GM18508 (cell line): ENCODE data around the gene HDLBP.

Experiments used
- ATAC-seq: cut with Tn5 transposase; IDR thresholded peaks from one replicate; pipeline ENCODE4 v1.9.1; 2021; ENCODE audit warnings: moderate number of reproducible peaks; ENCODE audit not compliant: insufficient read depth, unreplicated experiment

Gene HDLBP

GRCh38 chr2:241217320-241218031 lies 98.0 kb downstream of the HDLBP start:
- ATAC-seq, result no peak

DNA sequence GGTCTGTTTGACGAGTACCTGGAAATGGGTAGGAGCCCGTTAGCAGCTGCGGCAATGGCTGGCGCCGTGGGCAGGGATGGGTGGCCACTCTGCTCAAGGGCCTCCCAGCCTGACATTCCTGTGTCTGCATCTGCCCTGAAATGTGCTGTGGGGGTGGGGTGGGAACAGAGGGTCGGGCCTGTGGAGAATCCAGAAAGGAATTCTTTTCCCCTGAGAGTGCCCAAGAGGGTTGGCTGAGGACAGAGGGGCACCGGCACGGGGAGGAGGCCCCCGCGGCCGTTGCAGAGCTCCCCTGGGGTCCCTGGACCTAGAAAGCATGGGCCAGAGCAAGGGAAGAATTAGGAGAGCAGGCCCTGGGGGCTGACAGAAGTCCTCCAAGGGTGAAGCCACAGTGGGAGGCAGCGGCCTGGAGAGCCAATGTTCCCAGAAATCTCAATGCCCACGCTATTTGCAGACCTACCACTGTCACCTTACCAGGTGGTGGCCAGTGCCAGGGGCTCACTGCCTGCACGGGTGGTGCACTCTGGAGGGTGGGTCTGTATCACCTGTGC lies 99.2 kb downstream of the HDLBP start:
- no peak for ATAC-seq

DNA sequence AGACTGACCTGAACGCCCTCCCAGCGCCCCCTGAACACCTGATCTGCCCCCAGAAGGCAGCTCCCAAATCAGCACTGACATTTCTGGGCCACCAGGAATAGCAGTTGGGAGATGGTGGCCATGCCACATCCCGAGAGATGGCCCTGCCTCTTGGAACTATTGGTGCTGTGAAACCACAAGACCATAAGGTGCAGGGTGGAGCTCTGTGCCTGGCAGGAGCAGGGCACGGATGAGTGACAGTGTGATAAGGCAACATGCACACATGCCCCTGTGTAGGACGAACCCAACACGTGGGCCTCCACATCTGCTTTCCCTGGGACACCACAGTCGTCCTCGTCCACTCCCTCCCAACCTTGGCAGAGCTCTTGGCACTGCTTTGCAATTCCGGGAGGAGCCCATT lies 100.1 kb downstream of the HDLBP start:
- no peak for ATAC-seq

DNA sequence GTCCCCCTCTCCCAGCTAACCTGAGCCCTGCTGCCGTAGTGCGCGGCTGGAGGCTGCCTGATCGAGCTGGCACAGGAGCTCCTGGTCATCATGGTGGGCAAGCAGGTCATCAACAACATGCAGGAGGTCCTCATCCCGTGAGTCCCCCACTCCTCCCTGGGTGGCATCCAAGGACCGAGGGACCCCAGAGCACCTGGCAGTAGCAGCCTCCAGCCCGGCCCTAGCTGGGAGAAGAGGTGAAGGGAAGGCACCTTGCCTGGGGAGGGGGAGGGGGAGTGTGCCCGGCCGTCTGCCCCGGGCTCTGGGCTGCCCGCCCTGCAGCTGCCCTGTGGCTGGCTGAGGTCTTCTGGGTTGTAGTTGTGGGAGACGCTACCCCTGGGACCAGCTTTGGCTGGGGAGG lies 100.7 kb downstream of the HDLBP start:
- no peak for ATAC-seq

DNA sequence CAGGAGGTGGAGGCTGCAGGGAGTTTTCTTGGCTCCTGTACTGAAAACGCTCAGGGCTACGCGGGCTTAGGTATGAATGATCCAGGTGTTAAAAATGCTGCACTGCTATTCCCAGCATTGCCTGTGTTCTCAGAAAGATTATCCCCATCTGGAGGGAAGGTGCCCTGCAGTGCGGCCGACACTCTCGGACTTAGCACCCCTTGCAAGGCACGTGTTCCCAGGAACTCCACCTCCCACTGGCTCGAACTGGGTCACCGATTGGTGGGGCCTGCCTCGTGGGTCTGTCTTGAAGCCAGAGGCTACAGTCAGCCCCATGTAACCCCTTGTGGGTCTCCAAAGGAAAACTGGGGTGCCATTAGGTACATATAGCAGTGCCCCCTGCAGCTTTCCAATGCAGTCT lies 101.3 kb downstream of the HDLBP start:
- no peak for ATAC-seq

GRCh38 chr2:241213567-241213966 lies 101.9 kb downstream of the HDLBP start:
- ATAC-seq, result no peak

- no peak for ATAC-seq
Observed at GRCh38 chr2:241213041-241213440, 102.4 kb downstream of the HDLBP start.

DNA sequence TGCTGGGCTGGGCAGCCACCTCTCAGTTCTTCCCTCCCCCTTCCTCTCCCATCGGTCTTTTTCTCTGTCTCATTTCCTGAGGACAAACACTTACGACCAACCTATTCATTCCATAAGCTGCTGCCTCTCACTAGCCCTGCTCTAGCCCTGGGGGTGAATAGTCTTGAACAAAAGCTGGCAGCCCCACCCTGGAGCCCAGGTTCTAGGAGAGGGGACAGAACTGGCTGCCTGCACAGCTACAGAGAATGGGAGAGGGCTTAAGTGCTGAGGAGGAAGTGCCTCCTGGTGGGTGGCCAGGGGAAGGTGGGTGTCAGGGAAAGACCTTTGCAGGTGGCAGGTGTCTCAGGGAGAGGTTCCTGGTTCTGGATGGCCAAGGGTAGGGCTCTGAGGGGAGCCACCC lies 104.2 kb downstream of the HDLBP start:
- no peak for ATAC-seq

GRCh38 chr2:241209271-241209670 lies 106.2 kb downstream of the HDLBP start:
- no peak for ATAC-seq

GRCh38 chr2:241208058-241208457 lies 107.4 kb downstream of the HDLBP start:
- no peak for ATAC-seq

GRCh38 chr2:241207641-241208040 lies 107.8 kb downstream of the HDLBP start:
- no peak for ATAC-seq

DNA sequence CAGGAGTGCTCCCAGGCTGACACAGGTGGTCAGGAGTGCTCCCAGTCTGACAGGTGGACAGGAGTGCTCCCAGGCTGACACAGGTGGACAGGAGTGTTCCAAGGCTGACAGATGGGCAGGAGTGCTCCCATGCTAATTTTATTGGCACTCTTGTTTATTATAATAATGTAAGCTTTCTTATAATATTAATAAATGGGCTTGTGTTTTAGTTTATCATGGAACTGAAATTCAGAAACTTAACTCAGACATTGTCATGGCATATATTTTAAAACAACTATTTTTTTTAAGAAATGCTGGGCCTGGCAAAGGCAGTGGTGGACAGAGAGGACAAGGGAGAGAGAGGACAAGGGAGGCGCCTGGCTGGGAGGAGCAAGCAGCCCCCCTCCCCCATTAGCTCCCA lies 108.3 kb downstream of the HDLBP start:
- no peak for ATAC-seq

GRCh38 chr2:241205086-241205485 lies 110.4 kb downstream of the HDLBP start:
- ATAC-seq, result no peak

- ATAC-seq, result no peak
Observed at GRCh38 chr2:241204490-241204889, 111.0 kb downstream of the HDLBP start.

DNA sequence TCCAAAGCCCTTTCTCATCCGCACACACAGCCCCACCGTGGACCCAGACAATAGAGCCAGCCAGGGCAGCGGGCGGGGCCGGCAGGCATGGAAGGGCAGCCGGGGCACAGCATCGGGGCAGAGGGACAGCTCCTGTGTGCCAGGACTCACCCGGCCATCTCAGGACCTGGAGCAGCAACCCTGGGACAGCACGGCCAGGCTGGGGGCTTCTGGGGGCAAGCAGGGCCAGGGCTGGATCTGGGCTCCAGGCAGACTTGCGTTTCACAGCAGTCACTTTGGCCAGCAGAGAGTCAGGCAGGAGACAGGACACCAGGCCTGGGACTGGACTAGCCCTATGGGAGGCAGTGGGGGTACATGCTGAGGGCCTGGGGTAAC lies 111.5 kb downstream of the HDLBP start:
- no peak for ATAC-seq

- no peak for ATAC-seq
Observed at GRCh38 chr2:241203218-241204009, 112.1 kb downstream of the HDLBP start.

DNA sequence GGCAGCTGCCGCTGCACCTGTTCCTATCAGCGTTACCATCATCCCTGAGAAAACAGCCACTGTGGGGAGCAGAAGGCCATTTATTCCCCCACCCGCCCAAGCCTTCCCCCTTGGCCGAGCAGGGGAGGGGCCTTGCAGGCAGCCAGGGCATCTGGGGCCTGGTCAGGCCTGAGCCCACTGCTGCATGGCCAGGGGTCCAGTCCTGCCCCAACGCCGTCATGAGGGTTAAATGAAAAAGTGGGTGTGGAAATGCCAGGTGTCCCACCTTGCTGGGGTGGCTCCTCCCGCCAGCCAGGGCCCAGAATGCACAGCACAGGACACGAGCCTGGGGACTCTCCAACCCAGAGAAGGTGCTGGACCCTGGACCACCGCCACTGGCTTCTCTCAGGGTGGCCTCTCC lies 112.8 kb downstream of the HDLBP start:
- ATAC-seq, result no peak

GRCh38 chr2:241202268-241202585 lies 113.2 kb downstream of the HDLBP start:
- ATAC-seq, result no peak

GRCh38 chr2:241201445-241202267 lies 113.8 kb downstream of the HDLBP start:
- no peak for ATAC-seq

- no peak for ATAC-seq
Observed at GRCh38 chr2:241200822-241201395, 114.6 kb downstream of the HDLBP start.
